ENCODE data around the gene FANCC. TPM values are rescaled to one million over a fixed set of nuclear protein-coding genes. Genes with fewer than 3 reads are reported as not detected.

The FANCC gene
- total and polyA plus RNA-seq, 2 of the 8 experiments (the other 6 are each of a cell fraction or from before 2014, with no cell fraction given) = 7.8 to 15.2 TPM

- no peak for TF ChIP-seq CTCF (IDR thresholded peaks at IDR 0.05; ENCODE audit: control extremely low read depth in 1 of 3, insufficient read depth in 1 of 3, low read depth in 1 of 3, low read length in 3 of 3)
- TF ChIP-seq GTF2F1 (IDR thresholded peaks at IDR 0.05; ENCODE audit: borderline replicate concordance, low read depth, low read length) = no peak
- no peak for TF ChIP-seq NANOG (IDR thresholded peaks at IDR 0.05; ENCODE audit: insufficient read depth, low read depth, low read length, poor library complexity, severe bottlenecking)
- no peak for TF ChIP-seq SP2 (IDR thresholded peaks at IDR 0.05; ENCODE audit: low read length)
- no peak for TF ChIP-seq FOSL1 (IDR thresholded peaks at IDR 0.05; ENCODE audit: insufficient read depth, low read depth, low read length)
- no peak for TF ChIP-seq POU5F1 (IDR thresholded peaks at IDR 0.05; ENCODE audit: low read depth, low read length)
Observed at GRCh38 chr9:95273369-95274022, 44.0 kb downstream of the FANCC start (continued).
